ENCODE data around the gene ISYNA1.

DNA sequence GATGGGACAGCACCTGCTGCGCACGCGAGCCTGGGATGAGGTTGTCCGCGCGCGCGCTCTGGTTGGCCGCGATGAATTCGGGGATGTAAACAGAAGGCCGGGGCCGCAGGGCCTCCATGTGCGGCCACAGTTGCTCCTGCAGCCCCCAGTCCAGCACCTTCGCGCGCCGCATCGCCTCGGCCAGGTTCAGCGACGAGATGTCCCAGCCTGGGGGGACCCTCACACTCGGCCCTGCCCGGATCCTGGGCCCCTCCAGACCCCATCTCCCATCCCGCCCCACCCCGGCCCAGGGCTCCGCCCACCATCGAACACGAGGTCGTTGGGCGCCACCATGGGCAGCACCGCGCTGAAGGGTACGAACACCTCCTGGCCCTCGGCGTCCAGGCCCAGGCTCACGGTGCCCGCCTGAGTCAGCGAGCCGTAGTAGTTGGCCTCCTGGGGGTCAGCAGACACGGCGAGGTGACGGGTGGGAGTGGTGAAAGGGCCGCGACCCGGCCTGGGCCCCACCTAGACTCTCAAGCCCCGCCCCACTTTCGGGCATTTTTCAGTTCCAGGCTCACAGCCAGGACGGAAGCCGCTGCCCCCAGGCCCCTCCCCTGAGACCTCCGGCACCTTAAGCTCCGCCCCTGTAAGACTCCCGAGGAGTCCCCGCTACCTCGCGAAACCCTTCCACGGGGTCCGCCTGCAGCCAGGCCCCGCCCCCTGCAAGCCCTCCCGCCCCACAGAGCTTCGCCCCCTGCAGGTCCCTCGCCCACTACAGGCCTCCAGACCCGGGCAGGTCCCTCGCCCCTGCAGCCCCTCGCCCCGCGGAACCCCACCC lies 1.1 kb downstream of the ISYNA1 start:
- TF ChIP-seq, protein P1, sequence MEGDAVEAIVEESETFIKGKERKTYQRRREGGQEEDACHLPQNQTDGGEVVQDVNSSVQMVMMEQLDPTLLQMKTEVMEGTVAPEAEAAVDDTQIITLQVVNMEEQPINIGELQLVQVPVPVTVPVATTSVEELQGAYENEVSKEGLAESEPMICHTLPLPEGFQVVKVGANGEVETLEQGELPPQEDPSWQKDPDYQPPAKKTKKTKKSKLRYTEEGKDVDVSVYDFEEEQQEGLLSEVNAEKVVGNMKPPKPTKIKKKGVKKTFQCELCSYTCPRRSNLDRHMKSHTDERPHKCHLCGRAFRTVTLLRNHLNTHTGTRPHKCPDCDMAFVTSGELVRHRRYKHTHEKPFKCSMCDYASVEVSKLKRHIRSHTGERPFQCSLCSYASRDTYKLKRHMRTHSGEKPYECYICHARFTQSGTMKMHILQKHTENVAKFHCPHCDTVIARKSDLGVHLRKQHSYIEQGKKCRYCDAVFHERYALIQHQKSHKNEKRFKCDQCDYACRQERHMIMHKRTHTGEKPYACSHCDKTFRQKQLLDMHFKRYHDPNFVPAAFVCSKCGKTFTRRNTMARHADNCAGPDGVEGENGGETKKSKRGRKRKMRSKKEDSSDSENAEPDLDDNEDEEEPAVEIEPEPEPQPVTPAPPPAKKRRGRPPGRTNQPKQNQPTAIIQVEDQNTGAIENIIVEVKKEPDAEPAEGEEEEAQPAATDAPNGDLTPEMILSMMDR (IDR thresholded peaks at IDR 0.05) = peak in 1 of 12 donors; percentile 22
- no peak for TF ChIP-seq POLR2A (IDR thresholded peaks at IDR 0.05)

Data from heart left ventricle (tissue), 13 donors.